HepG2 (cell line): ENCODE measurements around the gene GMEB2. TPM values are rescaled to one million over a fixed set of nuclear protein-coding genes. Genes with fewer than 3 reads are reported as not detected.

ENCODE experiments used
- ARHGAP35 ChIP-seq: sonication (generic); formaldehyde crosslinking; IDR thresholded peaks from 2 replicates; pipeline ENCODE4 v1.9.0; 2022; ENCODE audit warnings: mild to moderate bottlenecking, inconsistent platforms, moderate library complexity, missing genetic modification reagents, borderline replicate concordance
- BRCA1 ChIP-seq: sonication (generic); formaldehyde crosslinking; IDR thresholded peaks from 2 replicates; pipeline ENCODE4 v1.4.0; 2020; ENCODE audit warnings: missing genetic modification reagents
- CSRNP1 ChIP-seq: sonication (generic); formaldehyde crosslinking; IDR thresholded peaks from 2 replicates; pipeline ENCODE4 v1.8.1; 2023; ENCODE audit warnings: mild to moderate bottlenecking, missing genetic modification reagents
- DDIT3 ChIP-seq: sonication (generic); formaldehyde crosslinking; IDR thresholded peaks from 2 replicates; pipeline ENCODE4 v1.4.0; 2020; ENCODE audit warnings: mild to moderate bottlenecking, missing genetic modification reagents
- GZF1 ChIP-seq: sonication (generic); formaldehyde crosslinking; IDR thresholded peaks from 2 replicates; pipeline ENCODE4 v1.5.1; 2020; ENCODE audit warnings: mild to moderate bottlenecking, missing genetic modification reagents
- HMG20B ChIP-seq: conservative IDR thresholded peaks from 2 replicates; pipeline ENCODE4 v1.6.1; 2016; ENCODE audit warnings: missing genetic modification reagents, missing compliant biosample characterization
- HNRNPUL1 ChIP-seq: fragments of 200-400 bp; formaldehyde crosslinking; IDR thresholded peaks from 2 replicates; pipeline ENCODE4 v1.6.1; 2017; ENCODE audit warnings: low read depth, mild to moderate bottlenecking, low read length, moderate library complexity
- JARID2 ChIP-seq: sonication (generic); formaldehyde crosslinking; IDR thresholded peaks from 2 replicates; pipeline ENCODE4 v1.8.1; 2023; ENCODE audit warnings: missing genetic modification reagents, inconsistent platforms; ENCODE audit not compliant: insufficient replicate concordance
- KDM5B ChIP-seq: sonication (generic); formaldehyde crosslinking; IDR thresholded peaks from 2 replicates; pipeline ENCODE4 v1.4.0; 2020; ENCODE audit warnings: missing genetic modification reagents, mild to moderate bottlenecking, borderline replicate concordance
- KMT2A ChIP-seq: sonication (generic); formaldehyde crosslinking; IDR thresholded peaks from 2 replicates; pipeline ENCODE4 v1.4.0; 2020; ENCODE audit warnings: missing genetic modification reagents
- NFATC3 ChIP-seq: sonication (generic); formaldehyde crosslinking; IDR thresholded peaks from 2 replicates; pipeline ENCODE4 v1.5.1; 2020; ENCODE audit warnings: mild to moderate bottlenecking, missing genetic modification reagents
- PCBP2 ChIP-seq: fragments of 200-400 bp; formaldehyde crosslinking; optimal IDR thresholded peaks from 2 replicates; pipeline ENCODE3; 2018; ENCODE audit warnings: low read length, low read depth; ENCODE audit not compliant: poor library complexity, severe bottlenecking
- PHF5A ChIP-seq: IDR thresholded peaks from one replicate; pipeline ENCODE4 v1.6.1; 2018; ENCODE audit warnings: low read depth, missing genetic modification reagents; ENCODE audit not compliant: unreplicated experiment
- POLR2AphosphoS5 ChIP-seq: IDR thresholded peaks from 2 replicates; pipeline ENCODE4 v1.6.1; 2012; ENCODE audit warnings: low read depth, low read length
- RFX1 ChIP-seq: fragments of 450-650 bp; IDR thresholded peaks from 2 replicates; pipeline ENCODE4 v1.6.1; 2017
- SKIL ChIP-seq: sonication (generic); formaldehyde crosslinking; IDR thresholded peaks from 2 replicates; pipeline ENCODE4 v1.8.0; 2022; ENCODE audit warnings: missing genetic modification reagents, mild to moderate bottlenecking, moderate library complexity, borderline replicate concordance
- SMARCC2 ChIP-seq: fragments of 450-650 bp; IDR thresholded peaks from 2 replicates; pipeline ENCODE4 v1.6.1; 2017; ENCODE audit warnings: antibody characterized with exemption, mild to moderate bottlenecking
- ZKSCAN5 ChIP-seq: sonication (generic); formaldehyde crosslinking; IDR thresholded peaks from 2 replicates; pipeline ENCODE4 v1.5.1; 2020; ENCODE audit warnings: mild to moderate bottlenecking, missing genetic modification reagents
- ZNF274 ChIP-seq: sonication (generic); formaldehyde crosslinking; IDR thresholded peaks from 2 replicates; pipeline ENCODE4 v1.5.1; 2020; ENCODE audit warnings: mild to moderate bottlenecking, missing genetic modification reagents
- ZNF530 ChIP-seq: sonication (generic); formaldehyde crosslinking; IDR thresholded peaks from 2 replicates; pipeline ENCODE4 v1.5.0; 2020; ENCODE audit warnings: low read depth, mild to moderate bottlenecking, missing genetic modification reagents
- ZNF660 ChIP-seq: sonication (generic); formaldehyde crosslinking; IDR thresholded peaks from 2 replicates; pipeline ENCODE4 v1.5.1; 2020; ENCODE audit warnings: mild to moderate bottlenecking, low read depth, missing genetic modification reagents, borderline replicate concordance
- ZNF780A ChIP-seq: sonication (generic); formaldehyde crosslinking; IDR thresholded peaks from 2 replicates; pipeline ENCODE4 v1.8.0; 2022; ENCODE audit warnings: mild to moderate bottlenecking, missing genetic modification reagents, moderate library complexity
- ZNF790 ChIP-seq: sonication (generic); formaldehyde crosslinking; IDR thresholded peaks from 2 replicates; pipeline ENCODE4 v1.8.0; 2022; ENCODE audit warnings: missing genetic modification reagents, mild to moderate bottlenecking, borderline replicate concordance
- ZXDC ChIP-seq: sonication (generic); formaldehyde crosslinking; IDR thresholded peaks from 2 replicates; pipeline ENCODE4 v1.5.0; 2020; ENCODE audit warnings: mild to moderate bottlenecking, missing genetic modification reagents
- polyA plus RNA-seq, 8 experiments: library from polyadenylated mRNA; depleted of rRNA in 3 of 8; stranded (reverse) in 7 of 8; unstranded in 1 of 8; fragments of >200 nt; fragmentation: Illumina TruSeq in 4 of 8; extraction: Trizol in 4 of 8; gene quantifications; 2 replicates each; pipeline versions ENCODE4 v1.2.1 to v1.2.3, GENCODE V29; 2011 to 2016; ENCODE audit warnings: low read depth in 4 of 8, missing spikeins in 1 of 8, mixed read lengths in 1 of 8; ENCODE audit not compliant: insufficient read depth in 1 of 8
- total RNA-seq, 5 experiments: library from RNA; depleted of rRNA; stranded (reverse); fragments of >200 nt; fragmentation: Illumina TruSeq; extraction: Trizol; gene quantifications; 2 replicates each; pipeline ENCODE4 v1.2.3, GENCODE V29; 2016; ENCODE audit warnings: low read depth in 1 of 5

Gene GMEB2
- total and polyA plus RNA-seq, 2 of the 13 experiments (the other 11 are each of a cell fraction or from before 2014, with no cell fraction given), result 10.6 to 12.4 TPM

GRCh38 chr20:63657937-63658748 is 31.2 kb upstream of the GMEB2 start, which contains the start of gene RTEL1 (continued):
- TF ChIP-seq ZXDC (CRISPR knock-in tag) (peak; percentile 92), RFX1 (no peak), ZNF530 (CRISPR knock-in tag) (peak; percentile 42), DDIT3 (CRISPR knock-in tag) (0 out of 2 replicates have a peak, but pooled peaks have one; percentile 48), ZNF790 (CRISPR knock-in tag) (peak; percentile 93), ZNF660 (CRISPR knock-in tag) (no peak), ARHGAP35 (CRISPR knock-in tag) (peak; percentile 97), PCBP2 (no peak), GZF1 (CRISPR knock-in tag) (no peak; the same call in 1 of the 2 replicates), SMARCC2 (no peak), CSRNP1 (peak; percentile 85), NFATC3 (no peak), SKIL (CRISPR knock-in tag) (no peak), KMT2A (CRISPR knock-in tag) (peak; percentile 96), ZNF780A (CRISPR knock-in tag) (no peak; the same call in 1 of the 2 replicates), HMG20B (CRISPR knock-in tag) (no peak), JARID2 (peak; percentile 93), POLR2AphosphoS5 (peak; percentile 59; the same call in 1 of the 2 replicates), BRCA1 (peak; percentile 91), ZKSCAN5 (CRISPR knock-in tag) (no peak), ZNF274 (CRISPR knock-in tag) (peak; percentile 66), KDM5B (peak; percentile 74), HNRNPUL1 (no peak), PHF5A (CRISPR knock-in tag) (peak; percentile 89)
